Stimulated activated CD4-positive, alpha-beta T cell treated with anti-CD3 and anti-CD28 coated beads, Interleukin-4, amount 100 ng/mL, for 1 hour (primary cell): ENCODE results near the gene CNTNAP2.

ENCODE experiments used
- DNase-seq: peaks from one replicate; pipeline ENCODE4 v3.0.0-alpha.2; 2020

Gene CNTNAP2

GRCh38 chr7:146937836-146938235 lies 821.2 kb downstream of the CNTNAP2 start:
- no peak for DNase-seq

- DNase-seq: no peak
Measured at GRCh38 chr7:146943483-146943882, 826.9 kb downstream of the CNTNAP2 start.

GRCh38 chr7:146948703-146949102 lies 832.1 kb downstream of the CNTNAP2 start:
- DNase-seq: no peak

- no peak for DNase-seq
Measured at GRCh38 chr7:146956321-146956720, 839.7 kb downstream of the CNTNAP2 start.

- no peak for DNase-seq
Measured at GRCh38 chr7:146956853-146957252, 840.3 kb downstream of the CNTNAP2 start.

GRCh38 chr7:146960773-146961391 lies 844.3 kb downstream of the CNTNAP2 start:
- no peak for DNase-seq

- DNase-seq: no peak
Measured at GRCh38 chr7:146961617-146962016, 845.0 kb downstream of the CNTNAP2 start.

- DNase-seq: no peak
Measured at GRCh38 chr7:146966274-146966673, 849.7 kb downstream of the CNTNAP2 start.

- no peak for DNase-seq
Measured at GRCh38 chr7:146982482-146982881, 865.9 kb downstream of the CNTNAP2 start.

GRCh38 chr7:146991596-146991995 lies 875.0 kb downstream of the CNTNAP2 start:
- no peak for DNase-seq

GRCh38 chr7:146993764-146994163 lies 877.2 kb downstream of the CNTNAP2 start:
- no peak for DNase-seq

- DNase-seq: no peak
Measured at GRCh38 chr7:147008530-147008929, 891.9 kb downstream of the CNTNAP2 start.

- DNase-seq: no peak
Measured at GRCh38 chr7:147012666-147013065, 896.1 kb downstream of the CNTNAP2 start.

GRCh38 chr7:147013825-147014224 lies 897.2 kb downstream of the CNTNAP2 start:
- no peak for DNase-seq

- no peak for DNase-seq
Measured at GRCh38 chr7:147014286-147014955, 897.8 kb downstream of the CNTNAP2 start.

GRCh38 chr7:147015999-147016398 lies 899.4 kb downstream of the CNTNAP2 start:
- DNase-seq: no peak

- no peak for DNase-seq
Measured at GRCh38 chr7:147022056-147022455, 905.5 kb downstream of the CNTNAP2 start.

GRCh38 chr7:147023440-147023839 lies 906.8 kb downstream of the CNTNAP2 start:
- no peak for DNase-seq

GRCh38 chr7:147029953-147030352 lies 913.4 kb downstream of the CNTNAP2 start:
- DNase-seq: no peak

- DNase-seq: no peak
Measured at GRCh38 chr7:147033641-147034040, 917.0 kb downstream of the CNTNAP2 start.

- DNase-seq: no peak
Measured at GRCh38 chr7:147041438-147041837, 924.8 kb downstream of the CNTNAP2 start.

GRCh38 chr7:147044941-147045340 lies 928.3 kb downstream of the CNTNAP2 start:
- no peak for DNase-seq

GRCh38 chr7:147047696-147048095 lies 931.1 kb downstream of the CNTNAP2 start:
- DNase-seq: no peak

GRCh38 chr7:147048864-147049263 lies 932.3 kb downstream of the CNTNAP2 start:
- DNase-seq: no peak

GRCh38 chr7:147052818-147053217 lies 936.2 kb downstream of the CNTNAP2 start:
- DNase-seq: no peak
